ENCODE results near the gene BMPR1A. TPM values are rescaled to one million over a fixed set of nuclear protein-coding genes. Genes with fewer than 3 reads are reported as not detected.
"Not testable (repeated sequence)": the region's sequence is repeated elsewhere in the genome, so short reads cannot be mapped to it uniquely, and the experiment has no call there.

Gene BMPR1A
- total and polyA plus RNA-seq, 5 donors: 10.8 to 92.0 (median 62.2) TPM

- DNase-seq (no peak), ATAC-seq (no peak)
- Histone ChIP-seq H3K27me3 (ENCODE audit: control insufficient read depth, insufficient read depth) (no peaks in the 10 kb centered on the region), H3K9me3 (ENCODE audit: control insufficient read depth, low read length) (no peaks in the 10 kb centered on the region), H3K4me3 (ENCODE audit: low read length) (no peak overlapping the region), H3K27ac (ENCODE audit: low read length) (no peak overlapping the region), H3K4me1 (ENCODE audit: control insufficient read depth, insufficient read depth, low read length) (peaks cover 1% of the 10 kb centered on the region)
- intact Hi-C loops (cut with DNase I): no loop called here
- 91% methylated on average over 1 of the region's 1 CpG for WGBS
These were observed 175.5 kb downstream of the BMPR1A start for GRCh38 chr10:86931872-86932271.

DNA sequence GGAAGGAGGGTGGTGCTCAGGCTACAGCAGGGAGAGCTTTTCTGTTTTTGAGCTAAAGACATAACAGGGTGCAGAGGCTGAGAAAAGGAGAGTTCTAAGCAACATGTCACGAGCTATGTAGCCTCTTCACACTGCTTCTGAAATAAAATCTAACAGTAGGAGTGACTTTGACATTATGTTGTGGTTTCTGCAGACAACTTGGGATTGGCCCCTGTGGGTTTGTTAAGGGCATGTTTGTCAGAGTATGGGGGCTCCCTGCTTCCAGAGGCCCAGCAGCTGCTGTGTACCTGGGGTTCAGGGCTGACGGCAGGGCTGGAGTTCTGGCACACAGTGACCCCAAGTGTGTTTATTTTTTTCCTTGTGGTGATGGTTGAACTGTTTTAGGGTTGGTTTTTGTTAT lies 176.3 kb downstream of the BMPR1A start:
- no peak for DNase-seq
- no peaks in the 10 kb centered on the region for H3K9me3 ChIP-seq (ENCODE audit: control insufficient read depth, low read length)
- no peak overlapping the region for H3K27ac ChIP-seq (ENCODE audit: low read length)
- no peak overlapping the region for H3K4me3 ChIP-seq (ENCODE audit: low read length)
- intact Hi-C loops (cut with DNase I): no loop called here
- ATAC-seq: no peak
- H3K27me3 ChIP-seq (ENCODE audit: control insufficient read depth, insufficient read depth): no peaks in the 10 kb centered on the region
- 90% methylated on average over 2 of the region's 2 CpGs for WGBS
- H3K4me1 ChIP-seq (ENCODE audit: control insufficient read depth, insufficient read depth, low read length): peaks cover 1% of the 10 kb centered on the region

GRCh38 chr10:86934162-86934711 lies 177.8 kb downstream of the BMPR1A start:
- ATAC-seq: not testable (repeated sequence)

GRCh38 chr10:86936661-86937501 lies 180.5 kb downstream of the BMPR1A start:
- WGBS: 75% methylated on average over 13 of the region's 13 CpGs
- H3K27me3 ChIP-seq (ENCODE audit: control insufficient read depth, insufficient read depth): no peaks in the 10 kb centered on the region
- H3K4me3 ChIP-seq (ENCODE audit: low read length): no peak overlapping the region
- intact Hi-C loops (cut with DNase I): no loop called here
- H3K27ac ChIP-seq (ENCODE audit: low read length): no peak overlapping the region
- DNase-seq (peak in 2 of 3 donors; percentile 59 to 72), ATAC-seq (no peak)
- no peaks in the 10 kb centered on the region for H3K9me3 ChIP-seq (ENCODE audit: control insufficient read depth, low read length)
- no peaks in the 10 kb centered on the region for H3K4me1 ChIP-seq (ENCODE audit: control insufficient read depth, insufficient read depth, low read length)

More at GRCh38 chr10:86934162-86934711, 177.8 kb downstream of the BMPR1A start:
- H3K4me3 ChIP-seq (ENCODE audit: low read length); DNase-seq; intact Hi-C loops (cut with DNase I); H3K27ac ChIP-seq (ENCODE audit: low read length); H3K27me3 ChIP-seq (ENCODE audit: control insufficient read depth, insufficient read depth); H3K4me1 ChIP-seq (ENCODE audit: control insufficient read depth, insufficient read depth, low read length); H3K9me3 ChIP-seq (ENCODE audit: control insufficient read depth, low read length): not testable (repeated sequence)
- 86% methylated on average over 6 of the region's 6 CpGs for WGBS

DNA sequence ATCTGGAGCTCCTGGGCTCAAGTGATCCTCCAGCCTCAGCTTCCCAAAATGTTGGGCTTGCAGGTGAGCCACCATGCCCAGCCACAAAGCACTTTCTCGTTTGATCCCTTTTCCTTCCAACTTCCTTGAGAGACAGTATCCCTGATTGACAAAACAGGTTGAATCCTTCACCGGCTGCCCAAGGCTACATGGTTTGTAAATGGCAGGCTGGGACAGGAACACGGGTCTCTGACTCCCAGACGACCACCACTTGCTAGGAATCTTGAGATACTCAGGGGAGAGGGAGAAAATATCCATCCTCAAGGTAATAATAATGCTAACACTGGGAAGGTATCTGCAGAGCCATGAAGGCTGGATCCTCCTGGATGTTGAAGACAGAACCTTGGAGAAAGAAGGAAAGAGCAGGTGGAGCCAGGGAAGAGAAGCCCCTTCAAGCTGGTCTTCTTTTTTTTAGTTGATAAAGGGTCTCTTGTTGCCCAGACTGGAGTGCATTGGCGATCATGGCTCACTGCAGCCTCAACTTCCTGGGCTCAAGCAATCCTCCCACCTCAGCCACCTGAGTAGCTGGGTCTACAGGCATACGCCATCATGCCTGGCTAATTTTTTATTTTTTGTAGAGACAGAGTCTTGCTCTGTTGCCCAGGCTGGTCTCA lies 181.2 kb downstream of the BMPR1A start:
- ATAC-seq: no peak
- Histone ChIP-seq H3K4me1 (ENCODE audit: control insufficient read depth, insufficient read depth, low read length) (no peaks in the 10 kb centered on the region), H3K27me3 (ENCODE audit: control insufficient read depth, insufficient read depth) (no peaks in the 10 kb centered on the region), H3K27ac (ENCODE audit: low read length) (no peak overlapping the region), H3K4me3 (ENCODE audit: low read length) (no peak overlapping the region), H3K9me3 (ENCODE audit: control insufficient read depth, low read length) (no peaks in the 10 kb centered on the region)
- DNase-seq: no peak
- 70% methylated on average over 6 of the region's 6 CpGs for WGBS
- intact Hi-C loops (cut with DNase I): no loop called here

DNA sequence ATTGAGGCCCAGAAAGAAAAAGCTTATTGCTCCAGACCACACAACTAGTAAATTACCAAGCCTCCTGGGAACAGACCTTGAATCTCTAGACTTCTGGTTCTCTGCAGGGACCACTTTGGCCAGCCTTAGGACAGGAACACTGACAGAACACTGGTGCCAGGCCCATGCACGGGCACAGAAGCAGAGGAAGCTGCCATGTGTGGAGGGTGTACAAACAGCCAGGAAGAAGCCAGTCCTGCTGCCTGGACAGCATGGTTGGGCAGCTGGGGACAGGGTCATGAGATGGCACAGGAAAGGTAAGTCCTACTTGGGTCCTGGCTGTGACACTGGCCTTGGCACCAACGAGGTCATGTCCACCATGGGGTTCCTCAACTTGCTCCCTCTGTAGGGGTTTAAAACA lies 181.8 kb downstream of the BMPR1A start:
- Histone ChIP-seq H3K4me3 (ENCODE audit: low read length) (no peak overlapping the region), H3K9me3 (ENCODE audit: control insufficient read depth, low read length) (no peaks in the 10 kb centered on the region), H3K4me1 (ENCODE audit: control insufficient read depth, insufficient read depth, low read length) (no peaks in the 10 kb centered on the region), H3K27ac (ENCODE audit: low read length) (no peak overlapping the region), H3K27me3 (ENCODE audit: control insufficient read depth, insufficient read depth) (no peaks in the 10 kb centered on the region)
- ATAC-seq (no peak), DNase-seq (no peak)
- 83% methylated on average over 2 of the region's 2 CpGs for WGBS
- intact Hi-C loops (cut with DNase I): no loop called here

- H3K27me3 ChIP-seq (ENCODE audit: control insufficient read depth, insufficient read depth); intact Hi-C loops (cut with DNase I); H3K4me3 ChIP-seq (ENCODE audit: low read length); H3K4me1 ChIP-seq (ENCODE audit: control insufficient read depth, insufficient read depth, low read length); ATAC-seq; H3K9me3 ChIP-seq (ENCODE audit: control insufficient read depth, low read length); DNase-seq; H3K27ac ChIP-seq (ENCODE audit: low read length): not testable (repeated sequence)
- 86% methylated on average over 16 of the region's 16 CpGs for WGBS
These were observed 183.7 kb downstream of the BMPR1A start for GRCh38 chr10:86940076-86940475.

DNA sequence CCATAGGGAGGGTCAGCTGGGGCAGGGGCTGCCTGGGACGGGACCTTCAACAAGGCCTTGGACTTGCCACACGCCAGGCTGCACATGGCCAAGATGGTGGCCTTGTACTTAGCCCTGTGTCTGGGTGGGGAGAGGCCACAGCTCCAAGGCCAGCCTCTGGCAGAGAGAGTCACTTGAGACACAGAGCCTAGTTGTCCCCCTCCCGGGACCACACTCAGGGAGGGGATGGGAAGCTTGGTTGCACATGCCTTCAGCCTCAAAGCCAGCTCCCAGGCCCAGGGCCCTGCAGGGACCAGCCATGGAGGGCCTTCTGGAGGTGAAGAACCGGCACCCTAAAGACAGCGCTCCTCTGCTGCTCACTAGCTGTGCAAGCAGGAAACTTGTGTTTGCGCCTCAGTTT lies 184.3 kb downstream of the BMPR1A start:
- H3K4me1 ChIP-seq (ENCODE audit: control insufficient read depth, insufficient read depth, low read length): no peaks in the 10 kb centered on the region
- H3K27ac ChIP-seq (ENCODE audit: low read length): no peak overlapping the region
- ATAC-seq (peak in 1 of 2 donors; percentile 4), DNase-seq (peak in 1 of 3 donors; percentile 47)
- 81% methylated on average over 6 of the region's 6 CpGs for WGBS
- H3K9me3 ChIP-seq (ENCODE audit: control insufficient read depth, low read length): no peaks in the 10 kb centered on the region
- intact Hi-C loops (cut with DNase I): no loop called here
- no peaks in the 10 kb centered on the region for H3K27me3 ChIP-seq (ENCODE audit: control insufficient read depth, insufficient read depth)
- H3K4me3 ChIP-seq (ENCODE audit: low read length): no peak overlapping the region

DNA sequence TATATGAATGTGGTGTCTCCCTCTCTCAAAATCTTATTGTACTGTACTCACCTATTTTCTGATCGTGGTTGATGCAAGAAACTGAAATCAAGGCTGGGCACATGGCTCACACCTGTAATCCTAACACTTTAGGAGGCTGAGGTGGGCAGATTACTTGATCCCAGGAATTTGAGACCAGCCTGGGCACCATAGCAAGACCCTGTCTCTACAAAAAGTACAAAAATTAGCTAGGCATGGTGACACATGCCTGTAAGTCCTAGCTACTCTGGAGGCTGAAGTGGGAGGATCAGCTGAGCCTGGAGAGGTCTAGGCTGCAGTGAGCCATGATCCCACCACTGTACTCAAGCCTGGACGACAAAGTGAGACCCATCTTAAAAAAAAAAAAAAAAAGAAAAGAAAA lies 185.0 kb downstream of the BMPR1A start:
- DNase-seq: no peak
- no peak overlapping the region for H3K4me3 ChIP-seq (ENCODE audit: low read length)
- WGBS: 79% methylated on average over 2 of the region's 2 CpGs
- no peak for ATAC-seq
- no peaks in the 10 kb centered on the region for H3K27me3 ChIP-seq (ENCODE audit: control insufficient read depth, insufficient read depth)
- intact Hi-C loops (cut with DNase I): no loop called here
- no peaks in the 10 kb centered on the region for H3K9me3 ChIP-seq (ENCODE audit: control insufficient read depth, low read length)
- no peaks in the 10 kb centered on the region for H3K4me1 ChIP-seq (ENCODE audit: control insufficient read depth, insufficient read depth, low read length)
- H3K27ac ChIP-seq (ENCODE audit: low read length): no peak overlapping the region

GRCh38 chr10:86941991-86942421 lies 185.6 kb downstream of the BMPR1A start:
- Histone ChIP-seq H3K4me3 (ENCODE audit: low read length) (no peak overlapping the region), H3K27ac (ENCODE audit: low read length) (no peak overlapping the region), H3K9me3 (ENCODE audit: control insufficient read depth, low read length) (no peaks in the 10 kb centered on the region), H3K4me1 (ENCODE audit: control insufficient read depth, insufficient read depth, low read length) (no peaks in the 10 kb centered on the region), H3K27me3 (ENCODE audit: control insufficient read depth, insufficient read depth) (no peaks in the 10 kb centered on the region)
- ATAC-seq (no peak), DNase-seq (no peak)
- intact Hi-C loops (cut with DNase I): no loop called here
- 92% methylated on average over 14 of the region's 14 CpGs for WGBS

Data from right cardiac atrium (tissue), 5 donors.